ENCODE results near the gene RDM1. TPM values are rescaled to one million over a fixed set of nuclear protein-coding genes. Genes with fewer than 3 reads are reported as not detected.

Gene RDM1
- total RNA-seq, 1 experiment from 2014 or later: 5.5 TPM

DNA sequence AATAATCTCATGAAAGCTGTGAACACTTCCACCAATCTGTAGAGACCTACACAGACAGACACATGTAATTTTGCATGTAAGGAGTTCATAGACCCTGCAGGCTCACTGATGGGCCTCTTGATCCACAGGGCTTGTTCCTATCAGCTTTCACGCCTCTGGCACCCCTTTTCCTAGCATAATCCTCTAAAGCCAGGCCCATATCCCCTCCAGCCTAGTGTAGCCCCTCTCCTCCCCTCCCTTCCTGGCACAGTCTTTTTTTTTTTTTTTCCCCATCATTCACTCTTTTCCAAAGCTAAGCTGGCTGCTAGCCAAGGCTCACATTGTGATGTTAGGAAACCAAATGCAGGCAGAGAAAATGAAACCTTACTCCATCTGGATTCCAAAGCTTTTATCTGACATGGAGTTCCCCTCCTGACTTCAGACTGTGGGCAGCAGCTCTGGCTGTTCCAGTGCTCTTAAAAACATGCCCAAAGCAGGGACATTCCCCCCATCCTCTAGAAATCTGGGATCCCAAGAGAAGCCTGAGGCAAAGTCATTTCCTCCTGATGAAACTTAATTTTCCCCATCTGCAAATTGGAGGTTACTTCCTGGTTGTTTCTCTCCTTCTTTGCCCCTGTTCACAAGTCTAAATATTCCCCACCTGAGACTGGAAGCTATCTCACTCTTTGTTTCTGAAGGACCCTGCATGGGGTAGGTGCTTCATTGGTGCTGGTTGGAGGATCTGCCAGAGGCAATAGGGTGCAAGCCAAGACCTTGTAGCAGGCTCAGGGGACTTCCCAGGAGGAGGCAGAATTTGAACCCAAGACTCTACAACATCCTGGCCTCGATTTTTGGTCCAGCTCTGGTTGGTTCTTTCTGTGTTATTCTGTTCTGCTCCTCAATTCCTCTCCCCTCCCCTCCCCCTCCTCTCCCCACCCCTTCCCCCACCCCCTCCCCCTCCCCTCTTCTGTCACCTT is 40.5 kb downstream of the RDM1 start:
- H3K4me1 ChIP-seq (ENCODE audit: control insufficient read depth, insufficient read depth, low read length): peaks cover 7% of the 10 kb centered on the region; the same call in 1 of the 2 replicates
- H3K4me3 ChIP-seq (ENCODE audit: low read depth in 2 of 2, low read length in 2 of 2): no peak overlapping the region
- peak; percentile 65; the same call in 1 of the 2 replicates for ATAC-seq
- no peaks in the 10 kb centered on the region for H3K27me3 ChIP-seq (ENCODE audit: control insufficient read depth, insufficient read depth, low read length)
- no peak for DNase-seq (ENCODE audit: low read depth, low spot score)
- intact Hi-C loops (cut with micrococcal nuclease; ENCODE audit: unreplicated experiment): no loop called here
- POLR2A ChIA-PET: no interaction called here
- CTCF ChIA-PET: no interaction called here
- no TSS peak for BruUV-seq (replicated peaks)
- H3K27ac ChIP-seq (ENCODE audit: low read length): no peak overlapping the region
- no peaks in the 10 kb centered on the region for H3K9me3 ChIP-seq (ENCODE audit: control insufficient read depth, insufficient read depth, low read depth, low read length)
- no peaks in the 10 kb centered on the region for H3K36me3 ChIP-seq (ENCODE audit: control insufficient read depth, insufficient read depth, low read length)
- TF ChIP-seq TCF7L2 (IDR thresholded peaks at IDR 0.05; ENCODE audit: low read depth, low read length) (no peak), SIN3A (IDR thresholded peaks at IDR 0.05; ENCODE audit: borderline replicate concordance, insufficient read depth, low read depth, low read length) (no peak), POLR2AphosphoS5 (IDR thresholded peaks at IDR 0.05; ENCODE audit: low read depth, low read length) (no peak), REST (IDR thresholded peaks at IDR 0.05; ENCODE audit: insufficient read depth in 1 of 2, low read depth in 2 of 2, low read length in 1 of 2) (no peak)
- TF ChIP-seq, protein P1, sequence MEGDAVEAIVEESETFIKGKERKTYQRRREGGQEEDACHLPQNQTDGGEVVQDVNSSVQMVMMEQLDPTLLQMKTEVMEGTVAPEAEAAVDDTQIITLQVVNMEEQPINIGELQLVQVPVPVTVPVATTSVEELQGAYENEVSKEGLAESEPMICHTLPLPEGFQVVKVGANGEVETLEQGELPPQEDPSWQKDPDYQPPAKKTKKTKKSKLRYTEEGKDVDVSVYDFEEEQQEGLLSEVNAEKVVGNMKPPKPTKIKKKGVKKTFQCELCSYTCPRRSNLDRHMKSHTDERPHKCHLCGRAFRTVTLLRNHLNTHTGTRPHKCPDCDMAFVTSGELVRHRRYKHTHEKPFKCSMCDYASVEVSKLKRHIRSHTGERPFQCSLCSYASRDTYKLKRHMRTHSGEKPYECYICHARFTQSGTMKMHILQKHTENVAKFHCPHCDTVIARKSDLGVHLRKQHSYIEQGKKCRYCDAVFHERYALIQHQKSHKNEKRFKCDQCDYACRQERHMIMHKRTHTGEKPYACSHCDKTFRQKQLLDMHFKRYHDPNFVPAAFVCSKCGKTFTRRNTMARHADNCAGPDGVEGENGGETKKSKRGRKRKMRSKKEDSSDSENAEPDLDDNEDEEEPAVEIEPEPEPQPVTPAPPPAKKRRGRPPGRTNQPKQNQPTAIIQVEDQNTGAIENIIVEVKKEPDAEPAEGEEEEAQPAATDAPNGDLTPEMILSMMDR (IDR thresholded peaks at IDR 0.05): no peak
- in situ Hi-C loops (cut with HindIII; ENCODE audit: low pct_unique_long_range_greater_than_20kb, low sequenced_read_pairs): no loop called here

- no TSS peak for BruUV-seq (replicated peaks)
- POLR2A ChIA-PET: no interaction called here
- no peak for ATAC-seq
- intact Hi-C loops (cut with micrococcal nuclease; ENCODE audit: unreplicated experiment): no loop called here
- H3K27me3 ChIP-seq (ENCODE audit: control insufficient read depth, insufficient read depth, low read length): no peaks in the 10 kb centered on the region
- CTCF ChIA-PET: no interaction called here
- H3K9me3 ChIP-seq (ENCODE audit: control insufficient read depth, insufficient read depth, low read depth, low read length): no peaks in the 10 kb centered on the region
- no peak for DNase-seq (ENCODE audit: low read depth, low spot score)
- TF ChIP-seq POLR2AphosphoS5 (IDR thresholded peaks at IDR 0.05; ENCODE audit: low read depth, low read length): no peak
- no peak for TF ChIP-seq REST (IDR thresholded peaks at IDR 0.05; ENCODE audit: insufficient read depth in 1 of 2, low read depth in 2 of 2, low read length in 1 of 2)
- TF ChIP-seq SIN3A (IDR thresholded peaks at IDR 0.05; ENCODE audit: borderline replicate concordance, insufficient read depth, low read depth, low read length): no peak
- TF ChIP-seq TCF7L2 (IDR thresholded peaks at IDR 0.05; ENCODE audit: low read depth, low read length): no peak
- TF ChIP-seq, protein P1 (IDR thresholded peaks at IDR 0.05): no peak
- H3K36me3 ChIP-seq (ENCODE audit: control insufficient read depth, insufficient read depth, low read length): no peaks in the 10 kb centered on the region
- in situ Hi-C loops (cut with HindIII; ENCODE audit: low pct_unique_long_range_greater_than_20kb, low sequenced_read_pairs): no loop called here
- H3K27ac ChIP-seq (ENCODE audit: low read length): no peak overlapping the region
- no peak overlapping the region for H3K4me3 ChIP-seq (ENCODE audit: low read depth in 2 of 2, low read length in 2 of 2)
- H3K4me1 ChIP-seq (ENCODE audit: control insufficient read depth, insufficient read depth, low read length): peaks cover 7% of the 10 kb centered on the region; the same call in 1 of the 2 replicates
These were observed 41.3 kb downstream of the RDM1 start for GRCh38 chr17:35889241-35889640.
